Esophagus muscularis mucosa (tissue), 3 donors: ENCODE measurements around the gene RNLS.

Experiments
- POLR2A ChIP-seq: fragments of 450-650 bp; IDR thresholded peaks from one replicate; pipeline ENCODE4 v1.6.1; 2017; ENCODE audit warnings: antibody characterized with exemption, moderate library complexity, mild to moderate bottlenecking, low read depth
- POLR2AphosphoS5 ChIP-seq, 2 donors: sonication (generic); formaldehyde crosslinking; IDR thresholded peaks; one replicate each; pipeline ENCODE4 v1.6.1; 2017; ENCODE audit warnings: antibody characterized with exemption in 2 of 2
- TF ChIP-seq, protein P1 (sequence below), 3 experiments: fragments of 200-600 bp in 2 of 3; fragments of 450-650 bp in 1 of 3; sonication (generic) in 2 of 3; IDR thresholded peaks; one replicate each; pipeline ENCODE4 v1.5.1; 2017 to 2019; ENCODE audit warnings: antibody characterized with exemption in 3 of 3, mild to moderate bottlenecking in 2 of 3, moderate library complexity in 1 of 3

DNA sequence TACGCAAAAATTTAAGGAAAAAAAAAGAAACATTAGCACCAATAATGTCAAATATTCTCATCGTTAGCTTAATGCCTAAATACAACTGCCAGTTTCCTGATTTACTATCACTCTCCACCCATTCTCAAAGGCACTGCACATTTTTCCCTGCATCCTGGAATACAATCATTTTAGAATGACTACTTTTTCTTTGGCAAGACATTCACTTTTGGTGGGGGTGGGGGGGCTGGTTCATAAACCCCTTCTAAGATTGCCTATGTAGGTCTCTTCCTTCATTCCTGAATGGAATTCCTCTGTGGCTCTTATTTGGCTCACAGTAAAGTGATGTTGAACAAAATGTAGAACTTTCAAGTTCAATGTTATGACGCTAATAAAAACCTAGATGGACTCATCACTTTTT lies 74.3 kb downstream of the RNLS start:
- TF ChIP-seq, protein P1, sequence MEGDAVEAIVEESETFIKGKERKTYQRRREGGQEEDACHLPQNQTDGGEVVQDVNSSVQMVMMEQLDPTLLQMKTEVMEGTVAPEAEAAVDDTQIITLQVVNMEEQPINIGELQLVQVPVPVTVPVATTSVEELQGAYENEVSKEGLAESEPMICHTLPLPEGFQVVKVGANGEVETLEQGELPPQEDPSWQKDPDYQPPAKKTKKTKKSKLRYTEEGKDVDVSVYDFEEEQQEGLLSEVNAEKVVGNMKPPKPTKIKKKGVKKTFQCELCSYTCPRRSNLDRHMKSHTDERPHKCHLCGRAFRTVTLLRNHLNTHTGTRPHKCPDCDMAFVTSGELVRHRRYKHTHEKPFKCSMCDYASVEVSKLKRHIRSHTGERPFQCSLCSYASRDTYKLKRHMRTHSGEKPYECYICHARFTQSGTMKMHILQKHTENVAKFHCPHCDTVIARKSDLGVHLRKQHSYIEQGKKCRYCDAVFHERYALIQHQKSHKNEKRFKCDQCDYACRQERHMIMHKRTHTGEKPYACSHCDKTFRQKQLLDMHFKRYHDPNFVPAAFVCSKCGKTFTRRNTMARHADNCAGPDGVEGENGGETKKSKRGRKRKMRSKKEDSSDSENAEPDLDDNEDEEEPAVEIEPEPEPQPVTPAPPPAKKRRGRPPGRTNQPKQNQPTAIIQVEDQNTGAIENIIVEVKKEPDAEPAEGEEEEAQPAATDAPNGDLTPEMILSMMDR (IDR thresholded peaks at IDR 0.05): no peak
- TF ChIP-seq POLR2A: no peak
- TF ChIP-seq POLR2AphosphoS5 (IDR thresholded peaks at IDR 0.05): no peak
